C4-2B (cell line): ENCODE data around the gene AGBL1.
A peak's percentile ranks its signal among the peaks of the same experiment; 100 is the strongest.

Source experiments
- H3K27ac ChIP-seq: fragments of 450-650 bp; 2 replicates; pipeline ENCODE4 v1.5.1; 2017
- ZFX ChIP-seq: fragments of 450-650 bp; IDR thresholded peaks from 2 replicates; pipeline ENCODE4 v1.6.1; 2017
- TF ChIP-seq, protein P1 (sequence below): fragments of 450-650 bp; conservative IDR thresholded peaks from 2 replicates; pipeline ENCODE4 v1.5.1; 2017; ENCODE audit warnings: mild to moderate bottlenecking

AGBL1 gene

DNA sequence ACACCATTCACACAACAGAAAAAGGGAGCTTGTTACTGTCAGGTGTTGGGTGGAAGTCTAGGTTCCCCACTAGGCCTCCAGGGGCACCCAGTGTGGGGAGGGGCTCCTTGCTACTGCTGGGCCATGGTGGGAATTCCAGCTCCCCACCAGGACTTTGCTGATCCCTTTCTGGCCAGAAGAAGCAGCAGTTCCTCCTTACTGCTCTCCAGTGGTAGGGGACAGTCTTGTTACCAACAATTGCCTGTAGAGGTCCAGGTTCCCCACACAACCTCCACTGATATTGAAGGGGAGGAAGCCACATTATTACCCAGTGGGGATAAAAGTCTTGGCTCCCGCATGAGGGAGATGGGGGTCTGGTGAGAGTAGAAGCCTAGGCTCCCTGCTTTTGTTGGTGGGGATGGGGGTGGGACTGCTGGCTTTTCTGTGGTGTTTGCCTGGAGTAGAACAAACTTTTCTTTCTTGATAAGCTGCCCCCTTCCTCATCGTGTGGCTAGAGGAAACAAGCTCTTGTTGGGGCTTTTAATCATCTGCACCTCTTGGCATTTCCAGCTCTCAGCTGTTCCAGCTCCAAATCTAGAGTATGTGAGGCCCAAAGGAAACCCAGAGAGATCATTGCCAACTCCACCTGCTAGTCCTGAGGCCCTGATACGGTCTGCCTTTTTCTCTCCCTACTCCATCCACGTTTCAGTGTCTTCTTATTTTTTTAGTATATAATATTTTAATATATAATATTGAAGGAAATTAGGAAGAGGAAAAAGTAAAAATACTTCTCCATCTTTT, 824.2 kb downstream of the AGBL1 start:
- TF ChIP-seq ZFX = no peak
- TF ChIP-seq, protein P1, sequence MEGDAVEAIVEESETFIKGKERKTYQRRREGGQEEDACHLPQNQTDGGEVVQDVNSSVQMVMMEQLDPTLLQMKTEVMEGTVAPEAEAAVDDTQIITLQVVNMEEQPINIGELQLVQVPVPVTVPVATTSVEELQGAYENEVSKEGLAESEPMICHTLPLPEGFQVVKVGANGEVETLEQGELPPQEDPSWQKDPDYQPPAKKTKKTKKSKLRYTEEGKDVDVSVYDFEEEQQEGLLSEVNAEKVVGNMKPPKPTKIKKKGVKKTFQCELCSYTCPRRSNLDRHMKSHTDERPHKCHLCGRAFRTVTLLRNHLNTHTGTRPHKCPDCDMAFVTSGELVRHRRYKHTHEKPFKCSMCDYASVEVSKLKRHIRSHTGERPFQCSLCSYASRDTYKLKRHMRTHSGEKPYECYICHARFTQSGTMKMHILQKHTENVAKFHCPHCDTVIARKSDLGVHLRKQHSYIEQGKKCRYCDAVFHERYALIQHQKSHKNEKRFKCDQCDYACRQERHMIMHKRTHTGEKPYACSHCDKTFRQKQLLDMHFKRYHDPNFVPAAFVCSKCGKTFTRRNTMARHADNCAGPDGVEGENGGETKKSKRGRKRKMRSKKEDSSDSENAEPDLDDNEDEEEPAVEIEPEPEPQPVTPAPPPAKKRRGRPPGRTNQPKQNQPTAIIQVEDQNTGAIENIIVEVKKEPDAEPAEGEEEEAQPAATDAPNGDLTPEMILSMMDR = no peak

GRCh38 chr15:86905625-86906256, 826.1 kb downstream of the AGBL1 start:
- no peak for TF ChIP-seq ZFX
- TF ChIP-seq, protein P1 = no peak
- H3K27ac ChIP-seq = no peak overlapping the region

More for the DNA sequence above, 824.2 kb downstream of the AGBL1 start:
- no peak overlapping the region for H3K27ac ChIP-seq

- TF ChIP-seq, protein P1 = no peak
- TF ChIP-seq ZFX = no peak
- H3K27ac ChIP-seq = no peak overlapping the region
Measured at GRCh38 chr15:86906376-86906775, 826.7 kb downstream of the AGBL1 start.

DNA sequence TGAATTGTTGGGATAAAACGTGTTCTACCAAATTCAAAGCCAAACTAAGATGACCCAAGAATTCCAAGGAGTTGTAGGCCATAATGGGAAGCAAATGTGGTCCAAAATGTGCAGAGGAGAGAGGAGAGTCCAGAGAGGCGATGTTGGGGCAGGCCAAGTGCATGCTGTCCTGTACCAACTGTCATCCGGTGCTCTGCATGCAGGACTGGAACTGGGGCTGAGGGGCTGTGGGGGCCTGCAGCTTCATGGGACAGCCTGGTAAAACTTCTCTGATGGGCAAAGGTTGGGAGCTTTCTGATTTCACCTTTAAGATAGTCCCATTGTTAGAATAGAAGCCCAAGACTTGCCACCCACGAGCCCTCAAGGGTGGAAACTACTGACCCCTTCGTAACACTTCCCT, 831.4 kb downstream of the AGBL1 start:
- no peak overlapping the region for H3K27ac ChIP-seq
- no peak for TF ChIP-seq ZFX
- TF ChIP-seq, protein P1 = no peak

DNA sequence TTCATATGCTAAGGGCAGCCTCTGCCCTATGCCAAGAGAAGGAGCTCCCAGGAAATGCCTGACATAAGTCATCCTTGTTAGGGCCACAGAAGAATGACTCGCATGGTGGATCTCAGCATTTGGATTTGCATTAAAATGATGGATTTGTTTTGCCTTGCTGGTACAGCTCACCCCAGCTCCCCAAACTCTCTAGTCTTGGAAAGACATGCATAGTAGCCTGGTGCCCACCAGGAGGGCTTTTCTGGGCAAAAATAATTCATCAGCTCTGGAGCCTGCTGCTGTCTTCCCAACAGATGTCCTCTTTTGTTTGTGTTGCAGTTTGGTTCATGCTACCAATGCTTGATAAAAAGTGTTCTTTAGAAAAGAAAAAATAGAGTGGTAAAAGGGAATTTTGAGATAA, 833.0 kb downstream of the AGBL1 start:
- no peak overlapping the region for H3K27ac ChIP-seq
- TF ChIP-seq, protein P1 = no peak
- no peak for TF ChIP-seq ZFX

- TF ChIP-seq, protein P1 = peak; percentile 79
- TF ChIP-seq ZFX = no peak
- no peak overlapping the region for H3K27ac ChIP-seq
Measured at GRCh38 chr15:86915811-86916331, 836.2 kb downstream of the AGBL1 start.

DNA sequence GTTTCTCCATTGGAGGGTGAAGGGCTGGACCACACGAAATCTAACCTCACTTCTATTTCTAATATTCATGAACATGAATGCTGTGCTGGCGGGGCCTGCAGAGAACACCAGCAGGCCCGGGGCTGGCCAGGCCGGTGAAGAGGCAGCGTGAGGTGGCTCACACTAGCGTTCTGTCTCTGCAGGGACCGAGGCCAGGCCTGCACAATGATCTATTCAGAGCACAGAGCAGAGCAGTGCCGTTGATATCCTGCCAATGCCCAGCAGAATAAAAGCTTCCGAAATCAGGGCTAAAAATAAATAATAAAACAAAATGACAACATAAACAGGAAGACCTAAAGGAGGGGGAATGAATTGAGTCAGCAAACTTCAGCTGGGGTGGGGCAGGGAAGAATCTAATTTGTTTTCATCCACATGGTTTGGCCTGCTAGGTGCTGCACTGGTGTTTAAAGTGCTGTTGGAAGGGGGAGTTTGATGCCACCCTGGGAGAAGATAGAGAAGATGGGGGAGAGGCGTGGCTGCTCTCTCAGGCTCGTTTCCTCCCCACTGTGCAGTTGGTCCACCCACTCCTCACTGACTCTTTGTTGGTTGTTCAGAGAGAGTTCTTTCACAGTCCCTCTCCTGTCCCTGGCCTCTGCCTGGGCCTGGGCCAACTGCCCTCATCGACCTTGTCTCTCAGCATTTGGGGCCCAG, 837.1 kb downstream of the AGBL1 start:
- no peak overlapping the region for H3K27ac ChIP-seq
- TF ChIP-seq ZFX = no peak
- TF ChIP-seq, protein P1 = no peak
